Measurements from ENCODE around the gene PSMD12.

PSMD12 gene

GRCh38 chr17:67403065-67403464, 36.7 kb upstream of the PSMD12 start:
- H3K27ac ChIP-seq (ENCODE audit: insufficient read depth, low read length, poor library complexity, severe bottlenecking): no peak overlapping the region
- no peaks in the 10 kb centered on the region for H3K27me3 ChIP-seq (replicated peaks; ENCODE audit: control insufficient read depth, insufficient read depth, low read length, poor library complexity, severe bottlenecking)
- DNase-seq: no peak
- no peak overlapping the region for H3K4me3 ChIP-seq (ENCODE audit: insufficient read depth, low read depth, low read length, poor library complexity, severe bottlenecking)
- peaks cover 14% of the 10 kb centered on the region for H3K4me1 ChIP-seq (ENCODE audit: control insufficient read depth, insufficient read depth, low read length, poor library complexity, severe bottlenecking)
- H3K36me3 ChIP-seq (ENCODE audit: control insufficient read depth, insufficient read depth, low read length): no peaks in the 10 kb centered on the region
- no peaks in the 10 kb centered on the region for H3K9me3 ChIP-seq (ENCODE audit: control insufficient read depth, low read length)

GRCh38 chr17:67401598-67402504, 35.5 kb upstream of the PSMD12 start:
- Histone ChIP-seq H3K27ac (ENCODE audit: insufficient read depth, low read length, poor library complexity, severe bottlenecking) (no peak overlapping the region), H3K36me3 (ENCODE audit: control insufficient read depth, insufficient read depth, low read length) (no peaks in the 10 kb centered on the region), H3K27me3 (replicated peaks; ENCODE audit: control insufficient read depth, insufficient read depth, low read length, poor library complexity, severe bottlenecking) (no peaks in the 10 kb centered on the region), H3K9me3 (ENCODE audit: control insufficient read depth, low read length) (no peaks in the 10 kb centered on the region), H3K4me3 (ENCODE audit: insufficient read depth, low read depth, low read length, poor library complexity, severe bottlenecking) (no peak overlapping the region), H3K4me1 (ENCODE audit: control insufficient read depth, insufficient read depth, low read length, poor library complexity, severe bottlenecking) (peaks cover 14% of the 10 kb centered on the region)
- DNase-seq: no peak

DNA sequence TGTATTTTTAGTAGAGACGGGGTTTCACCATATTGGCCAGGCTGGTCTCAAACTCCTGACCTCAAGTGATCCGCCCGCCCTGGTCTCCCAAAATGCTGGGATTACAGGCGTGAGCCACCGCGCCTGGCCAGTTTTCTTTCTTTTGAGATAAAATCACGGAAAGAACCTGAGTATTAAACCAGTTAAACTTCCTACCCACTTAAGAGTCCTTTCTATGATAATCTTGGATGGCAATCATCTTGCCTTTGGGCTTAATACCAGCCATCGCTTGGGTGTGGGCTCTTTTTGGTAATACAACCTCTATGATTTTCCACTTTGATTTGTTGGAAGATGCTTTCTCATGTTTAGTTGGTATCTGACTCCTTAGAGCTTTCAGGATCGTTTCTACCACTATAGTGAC, 34.7 kb upstream of the PSMD12 start:
- Histone ChIP-seq H3K4me1 (ENCODE audit: control insufficient read depth, insufficient read depth, low read length, poor library complexity, severe bottlenecking) (peaks cover 14% of the 10 kb centered on the region), H3K9me3 (ENCODE audit: control insufficient read depth, low read length) (no peaks in the 10 kb centered on the region), H3K27me3 (replicated peaks; ENCODE audit: control insufficient read depth, insufficient read depth, low read length, poor library complexity, severe bottlenecking) (no peaks in the 10 kb centered on the region), H3K4me3 (ENCODE audit: insufficient read depth, low read depth, low read length, poor library complexity, severe bottlenecking) (no peak overlapping the region), H3K36me3 (ENCODE audit: control insufficient read depth, insufficient read depth, low read length) (no peaks in the 10 kb centered on the region), H3K27ac (ENCODE audit: insufficient read depth, low read length, poor library complexity, severe bottlenecking) (no peak overlapping the region)
- no peak for DNase-seq

DNA sequence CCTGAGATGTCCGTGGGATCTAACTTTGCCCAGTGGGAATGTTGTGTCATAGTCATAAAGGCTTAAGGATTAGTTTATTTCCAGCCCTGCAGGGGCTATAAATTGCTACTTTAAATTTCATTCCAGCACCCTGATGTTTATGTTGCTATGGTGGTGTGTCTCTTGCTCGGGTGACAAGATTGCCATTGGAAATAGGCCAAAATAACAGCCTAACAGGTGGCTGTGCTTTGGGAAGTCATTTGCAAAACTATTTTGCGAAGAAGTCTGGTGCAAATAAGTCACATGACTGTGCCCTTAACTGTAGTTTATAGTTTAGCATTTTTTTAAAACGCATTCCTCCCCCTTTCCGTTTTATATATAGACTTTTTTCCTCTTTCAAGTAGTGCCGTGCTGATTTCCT, 33.8 kb upstream of the PSMD12 start:
- peaks cover 2% of the 10 kb centered on the region for H3K36me3 ChIP-seq (ENCODE audit: control insufficient read depth, insufficient read depth, low read length)
- H3K9me3 ChIP-seq (ENCODE audit: control insufficient read depth, low read length): no peaks in the 10 kb centered on the region
- H3K27ac ChIP-seq (ENCODE audit: insufficient read depth, low read length, poor library complexity, severe bottlenecking): peak overlapping the region; percentile 20
- no peaks in the 10 kb centered on the region for H3K27me3 ChIP-seq (replicated peaks; ENCODE audit: control insufficient read depth, insufficient read depth, low read length, poor library complexity, severe bottlenecking)
- peaks cover 14% of the 10 kb centered on the region for H3K4me1 ChIP-seq (ENCODE audit: control insufficient read depth, insufficient read depth, low read length, poor library complexity, severe bottlenecking)
- DNase-seq: no peak
- no peak overlapping the region for H3K4me3 ChIP-seq (ENCODE audit: insufficient read depth, low read depth, low read length, poor library complexity, severe bottlenecking)

- Histone ChIP-seq H3K27me3 (replicated peaks; ENCODE audit: control insufficient read depth, insufficient read depth, low read length, poor library complexity, severe bottlenecking) (no peaks in the 10 kb centered on the region), H3K36me3 (ENCODE audit: control insufficient read depth, insufficient read depth, low read length) (peaks cover 3% of the 10 kb centered on the region), H3K4me3 (ENCODE audit: insufficient read depth, low read depth, low read length, poor library complexity, severe bottlenecking) (no peak overlapping the region), H3K9me3 (ENCODE audit: control insufficient read depth, low read length) (no peaks in the 10 kb centered on the region), H3K27ac (ENCODE audit: insufficient read depth, low read length, poor library complexity, severe bottlenecking) (peak overlapping the region; percentile 20), H3K4me1 (ENCODE audit: control insufficient read depth, insufficient read depth, low read length, poor library complexity, severe bottlenecking) (peaks cover 14% of the 10 kb centered on the region)
- no peak for DNase-seq
Measured at GRCh38 chr17:67399676-67400075, 33.3 kb upstream of the PSMD12 start.

DNA sequence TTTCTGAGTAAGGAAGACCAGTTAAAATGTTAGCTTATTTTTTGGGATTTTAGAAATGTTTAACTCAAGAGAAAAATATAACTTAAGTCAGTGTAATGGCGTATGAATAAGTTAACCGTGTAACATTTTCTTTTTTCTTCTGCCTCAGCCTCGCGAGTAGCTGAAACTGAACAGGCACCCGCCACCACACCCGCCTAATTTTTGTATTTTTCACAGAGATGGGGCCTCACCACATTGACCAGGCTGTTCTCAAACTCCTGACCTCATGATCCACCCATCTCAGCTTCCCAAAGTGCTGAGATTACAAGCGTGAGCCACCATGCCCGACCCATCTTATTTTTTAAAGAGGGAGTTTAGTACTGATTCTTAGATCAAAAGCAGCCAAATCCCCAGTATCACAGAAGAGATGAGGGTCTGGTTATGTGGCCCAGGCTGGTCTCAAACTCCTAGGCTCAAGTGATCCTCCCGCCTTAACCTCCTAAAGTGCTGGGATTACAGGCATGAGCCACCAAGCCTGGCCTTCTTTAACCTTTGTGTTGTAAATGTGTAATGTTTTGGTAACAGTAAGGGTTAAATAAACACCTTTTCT, 27.5 kb upstream of the PSMD12 start:
- no peaks in the 10 kb centered on the region for H3K9me3 ChIP-seq (ENCODE audit: control insufficient read depth, low read length)
- peaks cover 24% of the 10 kb centered on the region for H3K4me1 ChIP-seq (ENCODE audit: control insufficient read depth, insufficient read depth, low read length, poor library complexity, severe bottlenecking)
- peaks cover 9% of the 10 kb centered on the region for H3K36me3 ChIP-seq (ENCODE audit: control insufficient read depth, insufficient read depth, low read length)
- DNase-seq: no peak
- H3K4me3 ChIP-seq (ENCODE audit: insufficient read depth, low read depth, low read length, poor library complexity, severe bottlenecking): no peak overlapping the region
- H3K27me3 ChIP-seq (replicated peaks; ENCODE audit: control insufficient read depth, insufficient read depth, low read length, poor library complexity, severe bottlenecking): no peaks in the 10 kb centered on the region
- H3K27ac ChIP-seq (ENCODE audit: insufficient read depth, low read length, poor library complexity, severe bottlenecking): no peak overlapping the region

DNA sequence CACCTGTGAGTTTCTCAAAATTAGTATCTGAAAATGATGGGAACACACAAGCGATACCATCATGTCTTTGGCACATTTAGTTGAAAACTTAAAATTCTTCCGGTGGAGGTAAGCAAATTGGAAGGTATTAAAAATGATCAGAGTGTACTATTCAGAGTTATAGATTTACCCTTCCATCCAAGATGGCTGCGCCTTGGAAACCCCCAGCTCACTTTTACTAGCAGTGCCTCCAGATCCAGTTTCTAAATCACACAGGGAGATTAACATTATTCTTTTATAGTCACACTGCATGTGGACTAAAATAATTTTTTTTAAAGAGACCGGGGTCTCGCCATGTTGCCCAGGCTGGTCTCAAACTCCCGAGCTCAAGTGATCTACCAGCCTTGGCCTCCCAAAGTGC, 25.7 kb upstream of the PSMD12 start:
- Histone ChIP-seq H3K36me3 (ENCODE audit: control insufficient read depth, insufficient read depth, low read length) (peaks cover 9% of the 10 kb centered on the region), H3K27ac (ENCODE audit: insufficient read depth, low read length, poor library complexity, severe bottlenecking) (peak overlapping the region; percentile 65), H3K9me3 (ENCODE audit: control insufficient read depth, low read length) (no peaks in the 10 kb centered on the region), H3K27me3 (replicated peaks; ENCODE audit: control insufficient read depth, insufficient read depth, low read length, poor library complexity, severe bottlenecking) (no peaks in the 10 kb centered on the region), H3K4me3 (ENCODE audit: insufficient read depth, low read depth, low read length, poor library complexity, severe bottlenecking) (no peak overlapping the region), H3K4me1 (ENCODE audit: control insufficient read depth, insufficient read depth, low read length, poor library complexity, severe bottlenecking) (peaks cover 27% of the 10 kb centered on the region)
- no peak for DNase-seq

DNA sequence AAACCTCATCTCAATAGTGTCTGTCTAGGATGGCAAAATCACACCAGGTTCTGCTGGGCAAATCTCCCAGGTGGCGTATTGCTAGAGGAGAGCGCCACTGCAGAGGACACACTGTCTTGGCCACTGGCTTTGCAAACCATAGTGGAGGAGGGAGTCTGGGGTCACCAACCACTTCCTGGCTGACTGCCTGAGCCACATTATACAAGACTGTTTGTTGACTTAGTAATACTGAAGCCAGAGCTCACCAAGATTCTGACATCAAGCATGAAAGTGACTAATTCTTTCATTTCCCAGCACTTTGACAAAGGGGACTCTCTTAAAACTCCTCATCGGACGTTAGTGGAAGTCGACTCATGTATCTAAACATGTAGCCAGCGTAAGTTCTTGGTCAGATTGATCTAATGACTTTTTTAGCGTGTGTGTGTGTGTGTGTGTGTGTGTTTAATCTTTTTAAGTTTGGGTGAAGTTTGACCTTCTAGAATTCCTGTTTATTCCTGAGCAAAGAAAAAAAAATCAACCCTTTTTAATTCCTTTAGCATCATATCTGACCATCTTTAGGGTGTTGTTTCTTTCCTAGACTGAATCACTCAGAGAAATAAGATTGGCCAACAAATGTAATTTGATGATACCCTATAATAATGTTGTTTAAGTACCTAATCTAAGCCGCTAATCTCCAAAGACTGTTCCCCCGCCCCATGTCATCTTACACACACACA, 24.4 kb upstream of the PSMD12 start:
- peaks cover 9% of the 10 kb centered on the region for H3K36me3 ChIP-seq (ENCODE audit: control insufficient read depth, insufficient read depth, low read length)
- peak overlapping the region; percentile 65 for H3K27ac ChIP-seq (ENCODE audit: insufficient read depth, low read length, poor library complexity, severe bottlenecking)
- H3K27me3 ChIP-seq (replicated peaks; ENCODE audit: control insufficient read depth, insufficient read depth, low read length, poor library complexity, severe bottlenecking): no peaks in the 10 kb centered on the region
- DNase-seq: peak; percentile 27 to 44 (median 40)
- H3K9me3 ChIP-seq (ENCODE audit: control insufficient read depth, low read length): no peaks in the 10 kb centered on the region
- peak overlapping the region; percentile 11 for H3K4me3 ChIP-seq (ENCODE audit: insufficient read depth, low read depth, low read length, poor library complexity, severe bottlenecking)
- peaks cover 28% of the 10 kb centered on the region for H3K4me1 ChIP-seq (ENCODE audit: control insufficient read depth, insufficient read depth, low read length, poor library complexity, severe bottlenecking)

DNA sequence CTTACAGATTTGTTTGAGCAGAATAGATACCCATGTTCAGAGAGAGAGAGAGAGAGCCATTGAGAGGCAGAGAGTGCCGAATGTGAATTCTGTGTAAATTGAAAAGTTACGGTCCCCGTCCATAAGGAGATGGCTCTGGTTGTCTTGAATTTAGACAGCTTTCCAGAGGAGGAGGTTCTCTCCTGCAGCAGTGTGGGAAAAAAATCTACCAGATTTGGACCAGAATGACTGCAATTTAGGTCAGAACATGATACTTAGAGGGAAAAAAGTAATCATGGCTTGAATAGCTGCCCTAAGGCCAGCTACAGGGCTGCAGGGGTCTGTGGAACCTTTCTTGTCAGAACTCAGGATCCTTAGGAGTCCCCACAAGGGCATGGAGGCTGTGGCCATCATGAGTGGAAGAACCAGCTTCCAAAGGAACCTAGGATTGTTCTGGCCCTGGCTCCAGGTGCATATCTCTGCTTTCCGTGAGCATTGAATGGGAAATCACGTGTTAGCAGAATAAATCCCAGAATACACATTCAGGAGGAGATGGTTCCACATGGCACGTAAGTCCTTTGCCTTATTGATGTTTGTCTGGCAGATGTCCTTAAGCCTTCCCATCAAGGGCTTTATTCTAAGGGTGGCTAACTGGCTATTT, 23.7 kb upstream of the PSMD12 start:
- Histone ChIP-seq H3K36me3 (ENCODE audit: control insufficient read depth, insufficient read depth, low read length) (peaks cover 6% of the 10 kb centered on the region), H3K9me3 (ENCODE audit: control insufficient read depth, low read length) (no peaks in the 10 kb centered on the region), H3K27ac (ENCODE audit: insufficient read depth, low read length, poor library complexity, severe bottlenecking) (peak overlapping the region; percentile 65), H3K27me3 (replicated peaks; ENCODE audit: control insufficient read depth, insufficient read depth, low read length, poor library complexity, severe bottlenecking) (no peaks in the 10 kb centered on the region), H3K4me1 (ENCODE audit: control insufficient read depth, insufficient read depth, low read length, poor library complexity, severe bottlenecking) (peaks cover 28% of the 10 kb centered on the region), H3K4me3 (ENCODE audit: insufficient read depth, low read depth, low read length, poor library complexity, severe bottlenecking) (no peak overlapping the region)
- DNase-seq: no peak
